Caco-2 (cell line): ENCODE measurements around the gene MEST. TPM values are rescaled to one million over a fixed set of nuclear protein-coding genes. Genes with fewer than 3 reads are reported as not detected.
"Not testable (repeated sequence)": the region's sequence is repeated elsewhere in the genome, so short reads cannot be mapped to it uniquely, and the experiment has no call there.

Experiments
- BruUV-seq: library from RNA; stranded (reverse); fragments of 400-500 nt; replicated peaks from 2 replicates; lab custom pipeline; 2021; lab: Mats Ljungman, UMichigan
- CTCF ChIA-PET: fragments of 300-600 bp; sonication (Branson Sonifier 250); formaldehyde crosslinking; loops from one replicate; lab custom pipeline; 2022; ENCODE audit warnings: antibody characterized with exemption; lab: Charles Lee
- POLR2A ChIA-PET: fragments of 300-600 bp; sonication (Branson Sonifier 250); formaldehyde crosslinking; loops from one replicate; lab custom pipeline; 2022; ENCODE audit warnings: antibody characterized with exemption; lab: Charles Lee
- DNase-seq, 2 experiments: peaks; one replicate each; pipeline versions ENCODE4 v3.0.0 to v3.0.0-alpha.2; 2020 to 2022
- H3K27me3 ChIP-seq: replicated peaks from 2 replicates; pipeline ENCODE4 v1.6.0; 2011; ENCODE audit warnings: low read length; ENCODE audit not compliant: control insufficient read depth, insufficient read depth
- H3K36me3 ChIP-seq: 2 replicates; pipeline ENCODE4 v1.5.1; 2011; ENCODE audit warnings: low read length; ENCODE audit not compliant: control insufficient read depth, insufficient read depth
- H3K4me1 ChIP-seq: fragments of 250-450 bp; sonication (Bioruptor Pico); 2 replicates; pipeline ENCODE4 v1.5.1; 2020; ENCODE audit warnings: mild to moderate bottlenecking
- H3K4me3 ChIP-seq: 2 replicates; pipeline ENCODE4 v1.5.1; 2011; ENCODE audit warnings: low read depth, mild to moderate bottlenecking, control low read depth, low read length
- H3K9me3 ChIP-seq: fragments of 250-450 bp; sonication (Bioruptor Pico); 2 replicates; pipeline ENCODE4 v1.5.1; 2020; ENCODE audit warnings: mild to moderate bottlenecking, moderate library complexity
- H3K27ac Mint-ChIP-seq: one replicate; pipeline ENCODE4 v1.8.0; 2022; ENCODE audit warnings: mixed read lengths; ENCODE audit not compliant: unreplicated experiment
- H3K27me3 Mint-ChIP-seq: one replicate; pipeline ENCODE4 v1.8.0; 2022; ENCODE audit warnings: mixed read lengths; ENCODE audit not compliant: insufficient read depth, unreplicated experiment
- H3K36me3 Mint-ChIP-seq: one replicate; pipeline ENCODE4 v1.8.0; 2022; ENCODE audit warnings: mild to moderate bottlenecking, mixed read lengths; ENCODE audit not compliant: insufficient read depth, unreplicated experiment
- H3K4me1 Mint-ChIP-seq: one replicate; pipeline ENCODE4 v1.8.0; 2022; ENCODE audit warnings: low read depth, mixed read lengths; ENCODE audit not compliant: unreplicated experiment
- H3K4me3 Mint-ChIP-seq: one replicate; pipeline ENCODE4 v1.8.0; 2022; ENCODE audit warnings: mild to moderate bottlenecking, moderate library complexity, mixed read lengths; ENCODE audit not compliant: unreplicated experiment
- H3K9me3 Mint-ChIP-seq: one replicate; pipeline ENCODE4 v1.8.0; 2022; ENCODE audit warnings: mixed read lengths; ENCODE audit not compliant: unreplicated experiment
- intact Hi-C: fragments of 100-400 bp; cut with micrococcal nuclease; formaldehyde crosslinking; loops from one replicate; pipeline ENCODE4 v1.10.0; 2022; ENCODE audit not compliant: unreplicated experiment
- total RNA-seq: library from RNA; stranded (reverse); gene quantifications from 2 replicates; pipeline ENCODE4 v1.2.3, GENCODE V29; 2022
- TF ChIP-seq, protein P1 (sequence below), 2 experiments: fragments of 200-600 bp in 1 of 2; IDR thresholded peaks; 1 replicate in 1 of 2; 2 replicates in 1 of 2; pipeline versions ENCODE4 v1.5.1 to v1.8.0; 2011 to 2022; ENCODE audit warnings: antibody characterized with exemption in 1 of 2, control low read depth in 1 of 2, inconsistent platforms in 1 of 2, low read depth in 1 of 2, low read length in 1 of 2, mild to moderate bottlenecking in 1 of 2, moderate library complexity in 1 of 2; ENCODE audit not compliant: insufficient read depth in 1 of 2, severe bottlenecking in 1 of 2, unreplicated experiment in 1 of 2

Gene MEST
- total RNA-seq, 1 experiment from 2014 or later, result 270 TPM

DNA sequence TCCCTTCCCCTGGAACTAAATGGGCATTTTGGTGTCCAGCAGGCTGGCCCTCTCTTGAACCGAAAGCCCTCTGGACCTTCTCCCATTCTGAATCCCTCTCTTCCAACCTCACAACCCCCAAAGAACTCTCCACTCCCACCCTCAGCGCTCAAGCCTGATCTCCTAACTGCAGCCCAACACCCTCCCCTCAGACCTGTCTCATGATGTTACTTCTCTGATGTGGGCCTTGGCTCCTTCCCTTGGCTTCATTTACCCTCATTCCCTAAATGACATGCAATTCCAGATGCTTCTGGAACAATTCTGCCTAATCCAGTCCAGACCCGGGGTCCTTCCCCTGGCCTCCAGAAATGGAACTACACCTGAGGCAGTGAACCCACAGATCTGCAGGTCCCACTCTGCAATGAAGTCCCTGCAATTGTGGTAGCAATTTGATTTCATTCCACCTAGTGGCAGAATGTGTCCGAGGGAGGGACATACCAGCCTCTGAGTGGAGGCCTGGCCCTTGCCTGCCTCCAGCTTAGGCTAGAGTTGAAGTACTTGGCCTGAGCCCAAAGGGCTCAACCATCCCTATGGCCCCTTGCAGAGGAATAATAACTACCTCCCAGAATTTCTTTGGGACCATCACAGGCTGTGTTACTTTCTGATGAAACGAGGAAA is 47.0 kb upstream of the MEST start:
- Mint-ChIP-seq H3K9me3 (peaks cover 15% of the 10 kb centered on the region), H3K27me3 (no peaks in the 10 kb centered on the region), H3K36me3 (peaks cover 11% of the 10 kb centered on the region), H3K4me1 (no peaks in the 10 kb centered on the region), H3K27ac (no peak overlapping the region), H3K4me3 (no peak overlapping the region)
- no peaks in the 10 kb centered on the region for H3K27me3 ChIP-seq
- no peak for DNase-seq
- BruUV-seq, result no TSS peak
- peaks cover 10% of the 10 kb centered on the region for H3K4me1 ChIP-seq
- H3K36me3 ChIP-seq, result no peaks in the 10 kb centered on the region
- peaks cover 10% of the 10 kb centered on the region for H3K9me3 ChIP-seq
- CTCF ChIA-PET, result no interaction called here
- intact Hi-C loops, result loop anchor here (5.0 kb wide), 1 partner anchor 822 kb away; no protein-coding TSS in a partner anchor
- TF ChIP-seq, protein P1, sequence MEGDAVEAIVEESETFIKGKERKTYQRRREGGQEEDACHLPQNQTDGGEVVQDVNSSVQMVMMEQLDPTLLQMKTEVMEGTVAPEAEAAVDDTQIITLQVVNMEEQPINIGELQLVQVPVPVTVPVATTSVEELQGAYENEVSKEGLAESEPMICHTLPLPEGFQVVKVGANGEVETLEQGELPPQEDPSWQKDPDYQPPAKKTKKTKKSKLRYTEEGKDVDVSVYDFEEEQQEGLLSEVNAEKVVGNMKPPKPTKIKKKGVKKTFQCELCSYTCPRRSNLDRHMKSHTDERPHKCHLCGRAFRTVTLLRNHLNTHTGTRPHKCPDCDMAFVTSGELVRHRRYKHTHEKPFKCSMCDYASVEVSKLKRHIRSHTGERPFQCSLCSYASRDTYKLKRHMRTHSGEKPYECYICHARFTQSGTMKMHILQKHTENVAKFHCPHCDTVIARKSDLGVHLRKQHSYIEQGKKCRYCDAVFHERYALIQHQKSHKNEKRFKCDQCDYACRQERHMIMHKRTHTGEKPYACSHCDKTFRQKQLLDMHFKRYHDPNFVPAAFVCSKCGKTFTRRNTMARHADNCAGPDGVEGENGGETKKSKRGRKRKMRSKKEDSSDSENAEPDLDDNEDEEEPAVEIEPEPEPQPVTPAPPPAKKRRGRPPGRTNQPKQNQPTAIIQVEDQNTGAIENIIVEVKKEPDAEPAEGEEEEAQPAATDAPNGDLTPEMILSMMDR (IDR thresholded peaks at IDR 0.05; ENCODE audit: insufficient read depth in 1 of 2, low read depth in 1 of 2, low read length in 1 of 2, severe bottlenecking in 1 of 2, unreplicated experiment in 1 of 2), result no peak
- no peak overlapping the region for H3K4me3 ChIP-seq
- POLR2A ChIA-PET, result no interaction called here

DNA sequence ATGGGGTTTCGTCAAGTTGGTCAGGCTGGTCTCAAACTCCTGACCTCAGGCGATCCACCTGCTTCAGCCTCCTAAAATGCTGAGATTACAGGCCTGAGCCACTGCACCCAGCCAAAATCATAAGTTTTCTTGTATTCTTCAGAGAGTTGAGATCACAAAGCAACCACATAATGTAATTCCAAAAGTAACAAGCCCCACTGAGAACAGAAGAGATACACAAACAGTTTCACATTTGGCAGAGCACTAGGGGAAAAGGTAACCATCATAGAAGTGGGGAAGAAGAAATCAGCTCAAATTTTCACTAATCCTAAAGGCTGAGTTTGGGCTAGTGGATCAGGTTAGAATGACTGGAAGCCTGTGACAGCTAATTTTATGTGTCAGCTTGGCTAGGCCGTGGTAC is 45.6 kb upstream of the MEST start:
- Mint-ChIP-seq H3K27ac (no peak overlapping the region), H3K4me1 (no peaks in the 10 kb centered on the region), H3K27me3 (no peaks in the 10 kb centered on the region), H3K36me3 (no peaks in the 10 kb centered on the region), H3K9me3 (peaks cover 15% of the 10 kb centered on the region), H3K4me3 (no peak overlapping the region)
- ChIA-PET CTCF (no interaction called here), POLR2A (no interaction called here)
- TF ChIP-seq, protein P1 (IDR thresholded peaks at IDR 0.05; ENCODE audit: insufficient read depth in 1 of 2, low read depth in 1 of 2, low read length in 1 of 2, severe bottlenecking in 1 of 2, unreplicated experiment in 1 of 2), result no peak
- Histone ChIP-seq H3K27me3 (no peaks in the 10 kb centered on the region), H3K9me3 (peaks cover 10% of the 10 kb centered on the region), H3K4me1 (peaks cover 5% of the 10 kb centered on the region; the same call in 1 of the 2 replicates), H3K4me3 (no peak overlapping the region), H3K36me3 (no peaks in the 10 kb centered on the region)
- no TSS peak for BruUV-seq
- intact Hi-C loops, result no loop called here
- no peak for DNase-seq

DNA sequence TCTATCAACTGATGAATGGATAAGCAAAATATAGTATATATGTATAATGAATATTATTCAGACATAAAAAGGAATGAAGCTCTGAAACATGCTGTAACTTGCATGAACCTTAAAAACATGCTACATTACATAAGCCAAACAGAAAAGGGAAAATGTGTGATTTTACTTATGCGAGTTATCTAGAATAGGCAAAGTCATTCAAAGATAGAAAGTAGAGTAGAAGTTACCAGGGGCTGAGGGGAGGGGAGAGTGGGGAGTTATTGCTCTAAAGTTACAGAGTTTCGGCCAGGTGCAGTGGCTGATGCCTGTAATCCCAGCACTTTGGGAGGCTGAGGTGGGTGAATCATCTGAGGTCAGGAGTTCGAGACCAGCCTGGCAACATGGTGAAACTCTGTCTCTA is 40.5 kb upstream of the MEST start:
- H3K4me3 ChIP-seq, intact Hi-C loops, H3K27me3 ChIP-seq, BruUV-seq, H3K27ac Mint-ChIP-seq, H3K36me3 ChIP-seq, POLR2A ChIA-PET, DNase-seq, H3K27me3 Mint-ChIP-seq, H3K36me3 Mint-ChIP-seq, H3K4me3 Mint-ChIP-seq, H3K4me1 Mint-ChIP-seq, H3K4me1 ChIP-seq, CTCF ChIA-PET: not testable (repeated sequence)
- peaks cover 10% of the 10 kb centered on the region for H3K9me3 ChIP-seq
- peaks cover 15% of the 10 kb centered on the region for H3K9me3 Mint-ChIP-seq
